ENCODE measurements around the gene BTBD9.

Gene BTBD9

DNA sequence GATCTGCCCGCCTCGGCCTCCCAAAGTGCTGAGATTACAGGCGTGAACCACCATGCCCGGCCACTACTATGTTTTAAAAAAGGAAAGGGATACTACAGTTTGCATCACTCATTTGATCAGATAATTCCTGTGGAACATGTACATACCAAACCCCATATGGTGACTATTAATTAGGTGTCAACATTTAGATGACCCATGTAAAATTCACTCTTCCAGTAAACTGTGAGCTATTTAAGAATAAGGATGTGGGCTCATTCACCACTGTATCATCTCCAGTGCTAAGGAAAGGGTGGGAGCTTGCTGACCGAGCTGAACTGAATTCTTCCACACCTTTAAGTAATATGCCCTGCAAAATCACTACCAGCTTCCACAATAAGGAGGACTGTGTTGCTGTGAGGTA is 127.5 kb downstream of the BTBD9 start:
- TF ChIP-seq CTCF (IDR thresholded peaks at IDR 0.05; ENCODE audit: low read depth, low read length, missing control alignments), result no peak
- peak; percentile 23 for DNase-seq (ENCODE audit: low read depth)
- in situ Hi-C loops (cut with HindIII; ENCODE audit: low sequenced_read_pairs), result no loop called here
- no peak overlapping the region for H3K4me3 ChIP-seq (ENCODE audit: low read depth, low read length)

- DNase-seq (ENCODE audit: low read depth), result no peak
- in situ Hi-C loops (cut with HindIII; ENCODE audit: low sequenced_read_pairs), result no loop called here
Measured at GRCh38 chr6:38510205-38510604, 129.5 kb downstream of the BTBD9 start.

DNA sequence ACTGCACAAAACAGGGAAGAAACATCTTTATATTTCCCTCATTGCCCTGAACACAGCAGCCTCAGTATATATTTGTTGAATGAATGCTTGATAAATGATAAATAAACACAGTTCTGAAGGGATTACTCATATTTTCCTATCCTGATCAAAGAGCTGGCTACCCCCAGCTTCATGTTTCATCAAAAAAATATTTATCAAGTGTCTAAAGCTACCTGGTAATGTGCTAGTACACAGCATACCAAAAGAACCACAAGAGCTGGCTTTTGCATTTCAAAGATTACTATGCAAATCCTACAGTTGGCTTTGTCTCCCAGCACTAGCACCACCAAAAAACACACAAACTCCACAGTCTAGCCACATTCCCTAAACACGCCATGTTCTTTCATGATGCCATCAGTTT is 130.0 kb downstream of the BTBD9 start:
- peak; percentile 83 for DNase-seq (ENCODE audit: low read depth)
- in situ Hi-C loops (cut with HindIII; ENCODE audit: low sequenced_read_pairs), result no loop called here
- H3K4me3 ChIP-seq (ENCODE audit: low read depth, low read length), result no peak overlapping the region
- TF ChIP-seq CTCF (IDR thresholded peaks at IDR 0.05; ENCODE audit: low read depth, low read length, missing control alignments), result no peak

More at GRCh38 chr6:38510205-38510604, 129.5 kb downstream of the BTBD9 start:
- H3K4me3 ChIP-seq (ENCODE audit: low read depth, low read length), result no peak overlapping the region
- no peak for TF ChIP-seq CTCF (IDR thresholded peaks at IDR 0.05; ENCODE audit: low read depth, low read length, missing control alignments)

- in situ Hi-C loops (cut with HindIII; ENCODE audit: low sequenced_read_pairs), result no loop called here
- no peak for TF ChIP-seq CTCF (IDR thresholded peaks at IDR 0.05; ENCODE audit: low read depth, low read length, missing control alignments)
- no peak overlapping the region for H3K4me3 ChIP-seq (ENCODE audit: low read depth, low read length)
- no peak for DNase-seq (ENCODE audit: low read depth)
Measured at GRCh38 chr6:38508894-38509293, 130.8 kb downstream of the BTBD9 start.

DNA sequence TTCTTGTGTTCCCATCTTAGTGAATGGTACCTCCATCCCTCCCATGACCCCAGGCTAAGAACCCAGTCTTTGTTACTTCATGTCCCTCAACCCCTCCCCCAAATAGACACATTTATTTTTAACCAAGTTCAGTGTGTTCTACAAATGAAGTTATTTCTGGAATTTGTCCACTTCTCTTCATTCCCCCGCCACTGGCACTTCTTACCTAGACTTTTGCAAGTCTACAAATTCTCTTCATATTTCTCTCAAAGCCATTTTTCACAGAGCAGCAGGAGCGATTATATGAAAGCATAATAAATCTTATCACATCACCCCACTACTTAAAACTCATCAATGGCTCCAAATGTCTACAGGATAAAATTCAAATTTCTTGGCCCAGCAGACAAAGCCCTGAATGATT is 131.4 kb downstream of the BTBD9 start:
- DNase-seq (ENCODE audit: low read depth), result no peak
- no peak for TF ChIP-seq CTCF (IDR thresholded peaks at IDR 0.05; ENCODE audit: low read depth, low read length, missing control alignments)
- in situ Hi-C loops (cut with HindIII; ENCODE audit: low sequenced_read_pairs), result no loop called here
- H3K4me3 ChIP-seq (ENCODE audit: low read depth, low read length), result no peak overlapping the region

GRCh38 chr6:38507173-38507572 is 132.6 kb downstream of the BTBD9 start:
- H3K4me3 ChIP-seq (ENCODE audit: low read depth, low read length), result no peak overlapping the region
- no peak for TF ChIP-seq CTCF (IDR thresholded peaks at IDR 0.05; ENCODE audit: low read depth, low read length, missing control alignments)
- in situ Hi-C loops (cut with HindIII; ENCODE audit: low sequenced_read_pairs), result no loop called here
- no peak for DNase-seq (ENCODE audit: low read depth)

DNA sequence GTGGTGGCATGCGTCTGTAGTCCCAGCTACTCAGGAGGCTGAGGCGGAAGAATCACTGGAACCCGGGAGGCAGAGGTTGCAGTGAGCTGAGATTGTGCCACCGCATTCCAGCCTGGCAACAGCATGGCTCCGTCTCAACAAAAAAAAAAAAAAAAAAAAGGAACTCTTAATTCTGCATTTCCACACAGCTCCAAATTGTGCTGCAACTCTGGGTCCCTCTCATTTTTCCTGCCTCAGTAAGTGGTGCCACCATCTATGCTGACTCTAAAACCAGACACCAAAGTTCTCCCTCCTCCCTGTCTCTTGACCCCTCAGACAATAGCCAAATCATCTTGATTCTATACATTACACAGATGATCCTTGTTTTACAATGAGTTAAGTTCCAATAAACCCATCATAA is 133.9 kb downstream of the BTBD9 start:
- in situ Hi-C loops (cut with HindIII; ENCODE audit: low sequenced_read_pairs), result no loop called here
- DNase-seq (ENCODE audit: low read depth), result no peak
- no peak overlapping the region for H3K4me3 ChIP-seq (ENCODE audit: low read depth, low read length)
- no peak for TF ChIP-seq CTCF (IDR thresholded peaks at IDR 0.05; ENCODE audit: low read depth, low read length, missing control alignments)
